Right renal pelvis (tissue), 4 donors: ENCODE results near the gene GUCD1. TPM values are rescaled to one million over a fixed set of nuclear protein-coding genes. Genes with fewer than 3 reads are reported as not detected.

Experiments
- polyA plus RNA-seq, 4 donors: library from polyadenylated mRNA; unstranded; fragments of 120-200 nt; gene quantifications; one replicate each; pipeline ENCODE4 v1.2.1, GENCODE V29; 2013; ENCODE audit not compliant: insufficient read length in 4 of 4

The GUCD1 gene
- polyA plus RNA-seq, 4 donors, result 78.8 to 89.4 (median 84.7) TPM

Other genes with a start within 250 kb of the GUCD1 start
- 1 to 10 TPM; 7.6 to 9.1 (median 8.3) TPM for gene ADORA2A, start 127.5 kb downstream of the GUCD1 start, polyA plus RNA-seq
- gene UPB1, start 59.8 kb downstream of the GUCD1 start, polyA plus RNA-seq, result under 1 TPM; 0.39 to 0.86 (median 0.61) TPM
- gene SNRPD3, start 861 bp upstream of the GUCD1 start, polyA plus RNA-seq, result 100 to 1,000 TPM; 165 to 196 (median 182) TPM
- 10 to 100 TPM; 25.8 to 41.2 (median 32.1) TPM for gene LRRC75B, start 37.9 kb upstream of the GUCD1 start, polyA plus RNA-seq
- gene GGT1, start 48.1 kb upstream of the GUCD1 start, polyA plus RNA-seq, result 10 to 100 TPM; 47.3 to 61.6 (median 53.0) TPM
- under 1 TPM in 1 of 4 donors, not detected in 3; 0.04 TPM for gene PIWIL3, start 219.6 kb upstream of the GUCD1 start, polyA plus RNA-seq